ENCODE measurements around the gene GLCCI1.

DNA sequence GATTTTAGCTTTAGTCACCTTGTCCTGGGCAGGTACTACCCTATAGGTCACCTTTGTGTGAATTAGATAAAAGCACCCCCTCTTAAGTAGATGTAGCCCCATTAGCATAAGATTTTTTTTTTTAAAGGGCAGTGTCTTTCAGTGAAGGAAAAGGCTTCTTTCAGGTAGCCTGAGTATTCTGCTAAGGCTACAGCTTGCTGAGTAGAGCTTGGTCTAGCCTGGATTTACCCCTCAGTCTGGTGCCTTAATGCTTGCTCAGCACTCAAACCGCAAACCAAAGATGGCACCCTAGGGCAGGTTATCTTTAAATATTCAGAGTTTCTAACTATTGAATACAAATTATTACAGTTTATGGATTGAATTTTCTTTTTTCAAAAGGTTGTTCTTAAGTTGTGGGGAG is 83.4 kb downstream of the GLCCI1 start:
- TF ChIP-seq POLR2A (IDR thresholded peaks at IDR 0.05; ENCODE audit: low read length) (no peak), GATA1 (IDR thresholded peaks at IDR 0.05; ENCODE audit: low read depth, low read length) (no peak)
